ES-I3 (cell line): ENCODE data around the gene EFEMP2.
A peak's percentile ranks its signal among the peaks of the same experiment; 100 is the strongest.

Experiments
- H3K36me3 ChIP-seq: 2 replicates; pipeline ENCODE4 v1.6.1; 2013; ENCODE audit warnings: mild to moderate bottlenecking, low read length, control low read depth, moderate library complexity; ENCODE audit not compliant: insufficient read depth
- H3K4me1 ChIP-seq: 2 replicates; pipeline ENCODE4 v1.6.1; 2013; ENCODE audit warnings: mild to moderate bottlenecking, control low read depth, low read length; ENCODE audit not compliant: insufficient read depth
- H3K9ac ChIP-seq: 2 replicates; pipeline ENCODE4 v1.6.1; 2013; ENCODE audit warnings: low read depth, mild to moderate bottlenecking, low read length, moderate library complexity
- H3K9me3 ChIP-seq: 2 replicates; pipeline ENCODE4 v1.6.1; 2013; ENCODE audit warnings: mild to moderate bottlenecking, low read length, moderate library complexity; ENCODE audit not compliant: control insufficient read depth, insufficient read depth

EFEMP2 gene

GRCh38 chr11:65868907-65869306 is 3.7 kb downstream of the EFEMP2 start:
- peaks cover 10% of the 10 kb centered on the region; the same call in 1 of the 2 replicates for H3K36me3 ChIP-seq
- no peak overlapping the region for H3K9ac ChIP-seq
- H3K9me3 ChIP-seq, result no peaks in the 10 kb centered on the region
- no peaks in the 10 kb centered on the region for H3K4me1 ChIP-seq

- Histone ChIP-seq H3K4me1 (no peaks in the 10 kb centered on the region), H3K36me3 (peaks cover 12% of the 10 kb centered on the region; the same call in 1 of the 2 replicates), H3K9ac (peak overlapping the region; percentile 46; the same call in 1 of the 2 replicates), H3K9me3 (no peaks in the 10 kb centered on the region)
These were observed 4.4 kb downstream of the EFEMP2 start for GRCh38 chr11:65868076-65868667.

GRCh38 chr11:65867284-65868071 is 5.1 kb downstream of the EFEMP2 start:
- Histone ChIP-seq H3K4me1 (no peaks in the 10 kb centered on the region), H3K36me3 (peaks cover 12% of the 10 kb centered on the region; the same call in 1 of the 2 replicates), H3K9ac (peak overlapping the region; percentile 46; the same call in 1 of the 2 replicates)

GRCh38 chr11:65866509-65867283 is 5.9 kb downstream of the EFEMP2 start:
- Histone ChIP-seq H3K9me3 (no peaks in the 10 kb centered on the region), H3K9ac (no peak overlapping the region), H3K4me1 (no peaks in the 10 kb centered on the region), H3K36me3 (peaks cover 12% of the 10 kb centered on the region; the same call in 1 of the 2 replicates)

More at GRCh38 chr11:65867284-65868071, 5.1 kb downstream of the EFEMP2 start:
- H3K9me3 ChIP-seq, result no peaks in the 10 kb centered on the region

GRCh38 chr11:65865550-65866172 is 6.9 kb downstream of the EFEMP2 start:
- no peaks in the 10 kb centered on the region; the same call in 1 of the 2 replicates for H3K4me1 ChIP-seq
- no peaks in the 10 kb centered on the region for H3K9me3 ChIP-seq
- peaks cover 12% of the 10 kb centered on the region for H3K36me3 ChIP-seq
- no peak overlapping the region for H3K9ac ChIP-seq

- H3K9me3 ChIP-seq, result no peaks in the 10 kb centered on the region
- H3K9ac ChIP-seq, result no peak overlapping the region
- peaks cover 12% of the 10 kb centered on the region for H3K36me3 ChIP-seq
These were observed 7.7 kb downstream of the EFEMP2 start for GRCh38 chr11:65864706-65865471.

GRCh38 chr11:65863889-65864705 is 8.5 kb downstream of the EFEMP2 start:
- H3K9ac ChIP-seq, result no peak overlapping the region
- H3K4me1 ChIP-seq, result no peaks in the 10 kb centered on the region; the same call in 1 of the 2 replicates
- H3K9me3 ChIP-seq, result no peaks in the 10 kb centered on the region
- H3K36me3 ChIP-seq, result peaks cover 8% of the 10 kb centered on the region

More at GRCh38 chr11:65864706-65865471, 7.7 kb downstream of the EFEMP2 start:
- H3K4me1 ChIP-seq, result no peaks in the 10 kb centered on the region; the same call in 1 of the 2 replicates

- peaks cover 7% of the 10 kb centered on the region for H3K36me3 ChIP-seq
- H3K9ac ChIP-seq, result no peak overlapping the region
- no peaks in the 10 kb centered on the region; the same call in 1 of the 2 replicates for H3K4me1 ChIP-seq
- H3K9me3 ChIP-seq, result no peaks in the 10 kb centered on the region
These were observed 9.4 kb downstream of the EFEMP2 start for GRCh38 chr11:65862941-65863888.

GRCh38 chr11:65862191-65862735 is 10.3 kb downstream of the EFEMP2 start:
- peaks cover 7% of the 10 kb centered on the region for H3K36me3 ChIP-seq
- no peaks in the 10 kb centered on the region; the same call in 1 of the 2 replicates for H3K4me1 ChIP-seq
- no peaks in the 10 kb centered on the region for H3K9me3 ChIP-seq
- no peak overlapping the region for H3K9ac ChIP-seq

- H3K4me1 ChIP-seq, result no peaks in the 10 kb centered on the region; the same call in 1 of the 2 replicates
- H3K9ac ChIP-seq, result peak overlapping the region; percentile 88
- H3K9me3 ChIP-seq, result no peaks in the 10 kb centered on the region
- H3K36me3 ChIP-seq, result peaks cover 7% of the 10 kb centered on the region
These were observed 10.9 kb downstream of the EFEMP2 start for GRCh38 chr11:65861533-65862183.

- Histone ChIP-seq H3K9ac (peak overlapping the region; percentile 88), H3K9me3 (no peaks in the 10 kb centered on the region), H3K4me1 (no peaks in the 10 kb centered on the region; the same call in 1 of the 2 replicates), H3K36me3 (peaks cover 8% of the 10 kb centered on the region)
These were observed 11.5 kb downstream of the EFEMP2 start for GRCh38 chr11:65861165-65861505.
